Caco-2 (cell line): Measurements from ENCODE around the gene S100A4. TPM values are rescaled to one million over a fixed set of nuclear protein-coding genes. Genes with fewer than 3 reads are reported as not detected.
A peak's percentile ranks its signal among the peaks of the same experiment; 100 is the strongest.
"Not testable (repeated sequence)": the region's sequence is repeated elsewhere in the genome, so short reads cannot be mapped to it uniquely, and the experiment has no call there.

ENCODE experiments used
- BruUV-seq: library from RNA; stranded (reverse); fragments of 400-500 nt; replicated peaks from 2 replicates; lab custom pipeline; 2021; lab: Mats Ljungman, UMichigan
- CTCF ChIA-PET: fragments of 300-600 bp; sonication (Branson Sonifier 250); formaldehyde crosslinking; loops from one replicate; lab custom pipeline; 2022; ENCODE audit warnings: antibody characterized with exemption; lab: Charles Lee
- POLR2A ChIA-PET: fragments of 300-600 bp; sonication (Branson Sonifier 250); formaldehyde crosslinking; loops from one replicate; lab custom pipeline; 2022; ENCODE audit warnings: antibody characterized with exemption; lab: Charles Lee
- DNase-seq, 2 experiments: peaks; one replicate each; pipeline versions ENCODE4 v3.0.0 to v3.0.0-alpha.2; 2020 to 2022
- H3K27me3 ChIP-seq: replicated peaks from 2 replicates; pipeline ENCODE4 v1.6.0; 2011; ENCODE audit warnings: low read length; ENCODE audit not compliant: control insufficient read depth, insufficient read depth
- H3K36me3 ChIP-seq: 2 replicates; pipeline ENCODE4 v1.5.1; 2011; ENCODE audit warnings: low read length; ENCODE audit not compliant: control insufficient read depth, insufficient read depth
- H3K4me1 ChIP-seq: fragments of 250-450 bp; sonication (Bioruptor Pico); 2 replicates; pipeline ENCODE4 v1.5.1; 2020; ENCODE audit warnings: mild to moderate bottlenecking
- H3K4me3 ChIP-seq: 2 replicates; pipeline ENCODE4 v1.5.1; 2011; ENCODE audit warnings: low read depth, mild to moderate bottlenecking, control low read depth, low read length
- H3K9me3 ChIP-seq: fragments of 250-450 bp; sonication (Bioruptor Pico); 2 replicates; pipeline ENCODE4 v1.5.1; 2020; ENCODE audit warnings: mild to moderate bottlenecking, moderate library complexity
- H3K27ac Mint-ChIP-seq: one replicate; pipeline ENCODE4 v1.8.0; 2022; ENCODE audit warnings: mixed read lengths; ENCODE audit not compliant: unreplicated experiment
- H3K27me3 Mint-ChIP-seq: one replicate; pipeline ENCODE4 v1.8.0; 2022; ENCODE audit warnings: mixed read lengths; ENCODE audit not compliant: insufficient read depth, unreplicated experiment
- H3K36me3 Mint-ChIP-seq: one replicate; pipeline ENCODE4 v1.8.0; 2022; ENCODE audit warnings: mild to moderate bottlenecking, mixed read lengths; ENCODE audit not compliant: insufficient read depth, unreplicated experiment
- H3K4me1 Mint-ChIP-seq: one replicate; pipeline ENCODE4 v1.8.0; 2022; ENCODE audit warnings: low read depth, mixed read lengths; ENCODE audit not compliant: unreplicated experiment
- H3K4me3 Mint-ChIP-seq: one replicate; pipeline ENCODE4 v1.8.0; 2022; ENCODE audit warnings: mild to moderate bottlenecking, moderate library complexity, mixed read lengths; ENCODE audit not compliant: unreplicated experiment
- H3K9me3 Mint-ChIP-seq: one replicate; pipeline ENCODE4 v1.8.0; 2022; ENCODE audit warnings: mixed read lengths; ENCODE audit not compliant: unreplicated experiment
- intact Hi-C: fragments of 100-400 bp; cut with micrococcal nuclease; formaldehyde crosslinking; loops from one replicate; pipeline ENCODE4 v1.10.0; 2022; ENCODE audit not compliant: unreplicated experiment
- total RNA-seq: library from RNA; stranded (reverse); gene quantifications from 2 replicates; pipeline ENCODE4 v1.2.3, GENCODE V29; 2022
- TF ChIP-seq, protein P1 (sequence below), 2 experiments: fragments of 200-600 bp in 1 of 2; IDR thresholded peaks; 1 replicate in 1 of 2; 2 replicates in 1 of 2; pipeline versions ENCODE4 v1.5.1 to v1.8.0; 2011 to 2022; ENCODE audit warnings: antibody characterized with exemption in 1 of 2, control low read depth in 1 of 2, inconsistent platforms in 1 of 2, low read depth in 1 of 2, low read length in 1 of 2, mild to moderate bottlenecking in 1 of 2, moderate library complexity in 1 of 2; ENCODE audit not compliant: insufficient read depth in 1 of 2, severe bottlenecking in 1 of 2, unreplicated experiment in 1 of 2

The S100A4 gene
- total RNA-seq, 1 experiment from 2014 or later, result 53.6 TPM

DNA sequence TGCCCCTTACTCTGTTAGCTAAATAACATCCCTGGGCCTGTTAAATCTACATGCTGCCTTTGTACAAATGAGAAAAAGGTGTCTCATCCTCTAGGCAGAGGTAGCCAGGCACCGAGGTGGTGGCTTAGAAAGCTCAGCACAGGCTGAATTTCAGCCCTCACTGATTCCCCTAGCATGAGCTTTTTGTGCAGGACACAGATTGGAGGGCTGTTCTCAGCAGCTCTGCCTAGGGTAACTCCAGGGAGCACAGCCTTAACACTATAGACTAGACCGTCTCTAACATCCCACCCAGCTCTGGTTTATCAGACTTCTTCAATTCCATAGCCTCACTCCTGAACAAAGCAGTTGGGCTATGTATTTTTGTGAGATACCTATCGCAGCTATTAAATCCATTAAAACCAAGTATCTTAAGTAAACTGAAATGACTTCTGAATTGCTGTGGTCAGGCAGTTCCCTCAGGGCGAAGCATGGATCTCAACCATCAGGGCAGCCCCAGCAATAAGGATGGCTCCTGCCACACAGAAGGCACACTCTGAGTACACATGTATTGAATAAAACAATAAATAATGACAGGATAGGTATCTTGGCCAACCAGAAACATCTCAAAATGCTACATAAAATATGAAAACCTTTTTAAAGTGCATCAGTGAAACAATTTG is 24.7 kb downstream of the S100A4 start:
- intact Hi-C loops, result no loop called here
- peaks cover 5% of the 10 kb centered on the region; the same call in 1 of the 2 replicates for H3K9me3 ChIP-seq
- H3K27me3 ChIP-seq, result no peaks in the 10 kb centered on the region
- Mint-ChIP-seq H3K27me3 (no peaks in the 10 kb centered on the region), H3K27ac (peak overlapping the region; percentile 86), H3K4me1 (peaks cover 52% of the 10 kb centered on the region), H3K36me3 (peaks cover 37% of the 10 kb centered on the region), H3K4me3 (peak overlapping the region; percentile 8), H3K9me3 (no peaks in the 10 kb centered on the region)
- peaks cover 65% of the 10 kb centered on the region for H3K4me1 ChIP-seq
- no peak overlapping the region for H3K4me3 ChIP-seq
- no peak for DNase-seq
- TSS peak; percentile 71 for BruUV-seq
- POLR2A ChIA-PET, result interaction anchor here (0.5 to 1.6 kb wide), 6 partner anchors 15 to 107 kb away, joined by 3 to 12 read pairs (median 4); partner anchors contain the start of genes S100A13 and S100A6
- TF ChIP-seq, protein P1, sequence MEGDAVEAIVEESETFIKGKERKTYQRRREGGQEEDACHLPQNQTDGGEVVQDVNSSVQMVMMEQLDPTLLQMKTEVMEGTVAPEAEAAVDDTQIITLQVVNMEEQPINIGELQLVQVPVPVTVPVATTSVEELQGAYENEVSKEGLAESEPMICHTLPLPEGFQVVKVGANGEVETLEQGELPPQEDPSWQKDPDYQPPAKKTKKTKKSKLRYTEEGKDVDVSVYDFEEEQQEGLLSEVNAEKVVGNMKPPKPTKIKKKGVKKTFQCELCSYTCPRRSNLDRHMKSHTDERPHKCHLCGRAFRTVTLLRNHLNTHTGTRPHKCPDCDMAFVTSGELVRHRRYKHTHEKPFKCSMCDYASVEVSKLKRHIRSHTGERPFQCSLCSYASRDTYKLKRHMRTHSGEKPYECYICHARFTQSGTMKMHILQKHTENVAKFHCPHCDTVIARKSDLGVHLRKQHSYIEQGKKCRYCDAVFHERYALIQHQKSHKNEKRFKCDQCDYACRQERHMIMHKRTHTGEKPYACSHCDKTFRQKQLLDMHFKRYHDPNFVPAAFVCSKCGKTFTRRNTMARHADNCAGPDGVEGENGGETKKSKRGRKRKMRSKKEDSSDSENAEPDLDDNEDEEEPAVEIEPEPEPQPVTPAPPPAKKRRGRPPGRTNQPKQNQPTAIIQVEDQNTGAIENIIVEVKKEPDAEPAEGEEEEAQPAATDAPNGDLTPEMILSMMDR (IDR thresholded peaks at IDR 0.05; ENCODE audit: insufficient read depth in 1 of 2, low read depth in 1 of 2, low read length in 1 of 2, severe bottlenecking in 1 of 2, unreplicated experiment in 1 of 2), result no peak
- CTCF ChIA-PET, result interaction anchor here (0.6 to 1.7 kb wide), 10 partner anchors 10 to 106 kb away, joined by 3 to 7 read pairs (median 4); partner anchors contain the start of genes S100A13, S100A3 and S100A6
- H3K36me3 ChIP-seq, result no peaks in the 10 kb centered on the region

DNA sequence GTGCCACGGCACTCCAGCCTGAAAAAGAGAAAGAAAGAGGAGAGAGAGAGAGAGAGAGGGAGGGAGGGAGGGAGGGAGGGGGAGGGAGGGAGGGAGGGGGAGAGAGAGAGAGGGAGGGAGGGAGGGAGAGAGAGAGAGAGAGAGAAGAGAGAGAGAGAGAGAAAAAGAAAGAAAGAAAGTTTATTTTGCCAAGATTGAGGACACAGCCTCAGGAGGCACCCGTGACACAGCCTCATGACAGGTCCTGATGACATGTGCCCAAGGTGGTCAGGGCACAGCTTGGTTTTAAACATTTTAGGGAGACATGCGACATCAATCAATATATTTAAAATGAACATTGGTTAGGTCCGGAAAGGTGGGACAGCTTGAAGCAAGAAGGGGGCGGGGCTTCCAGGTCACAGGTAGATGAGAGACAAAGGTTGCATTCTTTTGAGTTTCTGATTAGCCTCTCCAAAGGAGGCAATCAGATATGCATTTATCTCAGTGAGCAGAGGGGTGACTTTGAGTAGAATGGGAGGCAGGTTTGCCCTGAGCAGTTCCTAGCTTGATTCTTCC is 25.4 kb downstream of the S100A4 start:
- H3K4me3 Mint-ChIP-seq, result peak overlapping the region; percentile 8
- H3K9me3 Mint-ChIP-seq, H3K4me3 ChIP-seq, BruUV-seq, intact Hi-C loops, H3K36me3 ChIP-seq, H3K27me3 Mint-ChIP-seq, H3K27me3 ChIP-seq, H3K9me3 ChIP-seq: not testable (repeated sequence)
- DNase-seq, result peak; percentile 83 to 92
- ChIA-PET CTCF (interaction anchor here (0.6 to 1.7 kb wide), 9 partner anchors 10 to 1674 kb away, joined by 3 to 7 read pairs (median 5); partner anchors contain the start of genes S100A13, S100A3 and S100A6), POLR2A (interaction anchor here (0.6 to 1.6 kb wide), 8 partner anchors 16 to 114 kb away, joined by 3 to 12 read pairs (median 4); partner anchors contain the start of genes S100A13, S100A14 and S100A6)
- peaks cover 37% of the 10 kb centered on the region for H3K36me3 Mint-ChIP-seq
- H3K27ac Mint-ChIP-seq, result peak overlapping the region; percentile 86
- peaks cover 49% of the 10 kb centered on the region for H3K4me1 Mint-ChIP-seq
- H3K4me1 ChIP-seq, result peaks cover 66% of the 10 kb centered on the region

DNA sequence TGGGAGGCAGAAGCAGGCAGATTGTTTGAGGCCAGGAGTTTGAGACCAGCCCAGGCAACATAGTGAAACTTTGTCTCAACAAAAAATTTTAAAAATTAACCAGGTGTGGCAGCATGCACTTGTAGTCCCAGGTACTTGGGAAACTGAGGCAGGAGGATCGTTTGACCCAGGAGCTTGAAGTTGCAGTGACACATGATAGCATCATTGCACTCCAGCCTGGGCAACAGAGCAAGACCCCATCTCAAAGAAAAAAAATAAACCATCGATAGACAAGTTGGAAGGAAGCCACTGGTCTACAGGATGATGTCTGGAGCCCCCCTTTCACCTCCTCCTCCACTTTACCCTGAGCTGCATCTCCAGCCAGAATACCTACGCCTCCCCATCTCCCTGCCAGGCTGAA is 26.4 kb downstream of the S100A4 start:
- H3K27me3 Mint-ChIP-seq, result no peaks in the 10 kb centered on the region
- no peak for DNase-seq
- H3K4me1 Mint-ChIP-seq, result peaks cover 44% of the 10 kb centered on the region
- H3K9me3 ChIP-seq, result peaks cover 5% of the 10 kb centered on the region; the same call in 1 of the 2 replicates
- ChIA-PET CTCF (no interaction called here), POLR2A (no interaction called here)
- peaks cover 37% of the 10 kb centered on the region for H3K36me3 Mint-ChIP-seq
- no peaks in the 10 kb centered on the region for H3K36me3 ChIP-seq
- no peaks in the 10 kb centered on the region for H3K27me3 ChIP-seq
- BruUV-seq, result no TSS peak
- peak overlapping the region; percentile 86 for H3K27ac Mint-ChIP-seq
- no peaks in the 10 kb centered on the region for H3K9me3 Mint-ChIP-seq
- TF ChIP-seq, protein P1 (IDR thresholded peaks at IDR 0.05; ENCODE audit: insufficient read depth in 1 of 2, low read depth in 1 of 2, low read length in 1 of 2, severe bottlenecking in 1 of 2, unreplicated experiment in 1 of 2), result no peak
- intact Hi-C loops, result loop anchor here (2.0 to 10.0 kb wide), 2 partner anchors 152 to 256 kb away; partner anchors contain the start of genes ILF2 and SLC27A3
- no peak overlapping the region for H3K4me3 ChIP-seq
- H3K4me3 Mint-ChIP-seq, result no peak overlapping the region
- peaks cover 70% of the 10 kb centered on the region for H3K4me1 ChIP-seq
